Smooth muscle cell of trachea (primary cell): Measurements from ENCODE around the gene ADH4. TPM values are rescaled to one million over a fixed set of nuclear protein-coding genes. Genes with fewer than 3 reads are reported as not detected.

Experiments
- total RNA-seq: library from RNA; depleted of rRNA; stranded (reverse); fragments of >200 nt; gene quantifications from 2 replicates; pipeline ENCODE4 v1.2.1, GENCODE V29; 2014

The ADH4 gene
- total RNA-seq: not detected in 2 replicates

DNA sequence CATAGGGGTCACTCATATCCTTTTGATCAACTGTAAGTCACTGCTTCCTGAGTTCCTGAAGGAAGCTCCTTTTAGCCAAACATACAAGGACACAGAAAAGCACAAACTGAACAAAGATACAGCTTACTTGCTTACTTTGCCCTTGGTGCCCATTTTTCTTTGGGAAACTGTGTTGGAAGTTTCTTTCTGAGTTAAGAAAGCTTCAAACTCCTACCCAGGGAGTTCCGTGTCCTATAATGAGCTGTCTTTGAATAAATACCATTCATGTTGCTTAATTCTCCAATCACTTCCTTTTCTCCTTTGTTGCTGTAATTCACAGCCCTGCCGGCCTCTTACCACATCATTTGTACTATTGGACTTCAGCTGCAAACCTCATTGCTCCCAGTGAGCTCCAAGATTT is at the start of gene ADH4:
Gene ADH4, minus strand, starts transcription at position 228 of the 400 bp plus-strand sequence. Its CDS starts 75 bp downstream, at position 153.

DNA sequence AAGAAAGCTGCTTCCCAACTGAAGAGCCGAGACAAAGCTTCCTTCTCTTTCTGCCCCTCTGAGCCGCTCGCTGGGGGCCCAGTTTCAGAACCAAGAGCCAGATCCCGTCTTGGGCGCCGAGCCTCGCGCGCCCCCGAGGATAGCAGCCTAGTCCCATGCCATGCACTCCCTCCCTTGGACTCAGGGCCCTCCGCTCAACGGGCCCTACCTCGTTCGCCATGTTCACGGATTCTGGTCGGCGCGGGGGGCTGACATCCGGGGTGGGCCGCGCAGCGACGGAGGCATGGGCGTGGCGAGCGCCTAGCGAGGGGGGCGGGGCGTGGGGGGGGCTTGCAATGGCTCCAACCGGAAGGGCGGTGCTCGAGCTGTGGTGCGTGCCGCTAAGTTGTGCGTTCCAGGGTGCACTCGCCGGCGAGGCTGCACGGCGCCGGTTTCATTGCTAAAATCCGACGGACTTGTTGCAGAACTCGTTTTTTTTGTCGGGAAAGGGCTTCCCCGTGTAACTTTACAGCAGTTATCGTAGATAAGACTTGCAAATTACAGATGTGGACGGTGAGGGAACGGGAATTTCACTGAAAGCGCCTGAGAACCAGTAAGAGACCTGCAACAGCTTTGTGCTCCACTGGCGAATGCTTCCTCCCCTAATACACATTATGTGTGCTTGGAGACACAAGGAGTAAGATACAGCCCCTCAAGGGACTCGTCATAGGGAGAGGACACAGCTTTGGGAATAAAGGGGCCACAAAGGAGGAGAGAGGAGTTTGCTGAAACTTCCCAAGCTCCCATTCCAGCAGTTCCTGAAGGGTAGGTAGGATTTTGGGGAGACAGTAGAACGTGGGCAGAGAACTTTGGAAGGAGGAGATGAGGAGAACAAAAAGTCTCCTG is 55.4 kb downstream of the ADH4 start, which contains the start of gene ADH5:
Gene ADH5, minus strand, starts transcription at position 308 of the 885 bp plus-strand sequence. Its CDS starts 88 bp downstream, at position 220.

Other genes with a start within 250 kb of the ADH4 start
- gene EIF4E, start 215.2 kb downstream of the ADH4 start, total RNA-seq: 118 and 235 TPM in 2 replicates
- 25.3 and 49.3 TPM in 2 replicates for gene METAP1, start 148.6 kb downstream of the ADH4 start, total RNA-seq
- 337 and 478 TPM in 2 replicates for gene ADH5, start 55.5 kb downstream of the ADH4 start, total RNA-seq
- gene ADH6, start 74.9 kb upstream of the ADH4 start, total RNA-seq: 0.33 TPM in 1 of 2 replicates, not detected in the other
- gene ADH1A, start 146.7 kb upstream of the ADH4 start, total RNA-seq: not detected in 2 replicates
- gene ADH1B, start 177.1 kb upstream of the ADH4 start, total RNA-seq: 281 and 965 TPM in 2 replicates
- gene ADH1C, start 208.4 kb upstream of the ADH4 start, total RNA-seq: 2.3 and 5.5 TPM in 2 replicates